ENCODE data around the gene U2AF1L4.

The U2AF1L4 gene

DNA sequence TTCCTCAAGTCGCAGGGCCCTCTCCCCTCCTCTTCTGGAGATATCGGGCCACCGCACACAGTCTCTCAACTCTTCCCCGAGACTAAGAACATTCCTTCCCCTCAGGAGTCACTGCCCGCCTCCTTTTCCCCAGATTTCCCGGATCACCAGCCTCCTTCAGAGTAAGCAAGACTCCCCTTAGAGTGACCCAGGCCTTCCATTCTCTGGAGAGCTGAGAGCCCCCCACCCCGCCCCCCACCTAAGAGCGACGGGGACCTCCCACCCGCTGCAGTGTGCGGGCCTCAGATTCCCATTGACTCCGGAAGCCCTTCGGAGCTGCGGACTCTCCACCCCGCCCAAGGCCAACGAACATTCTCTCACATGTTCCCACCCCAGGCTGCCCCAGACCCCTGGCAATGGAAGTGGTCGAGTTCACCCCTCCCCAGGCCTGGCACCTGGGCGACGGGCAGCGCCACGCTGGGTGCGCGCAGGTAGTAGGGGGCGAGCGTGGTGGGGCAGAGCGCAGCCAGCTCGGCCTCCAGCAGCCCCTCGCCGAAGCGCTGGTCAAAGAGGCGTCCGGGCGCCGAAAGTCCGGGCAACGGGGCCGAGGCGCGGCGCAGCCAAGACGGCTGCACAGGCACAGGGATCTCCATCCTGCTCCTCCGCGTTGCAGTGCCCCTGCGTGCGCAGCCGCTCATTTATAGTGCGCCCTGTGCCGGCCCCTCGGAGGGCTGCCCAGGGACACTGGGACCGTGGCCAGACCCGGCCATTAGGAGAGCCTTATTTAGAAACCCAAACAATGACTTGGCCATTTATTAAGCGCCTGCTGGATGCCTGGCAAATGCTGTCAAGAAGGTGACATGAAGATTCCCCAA, 11.4 kb upstream of the U2AF1L4 start, which contains the start of gene HSPB6:
Gene HSPB6, minus strand, starts transcription at position 653 of the 854 bp plus-strand sequence. Its CDS starts 21 bp downstream, at position 632.
- no peak for DNase-seq

DNA sequence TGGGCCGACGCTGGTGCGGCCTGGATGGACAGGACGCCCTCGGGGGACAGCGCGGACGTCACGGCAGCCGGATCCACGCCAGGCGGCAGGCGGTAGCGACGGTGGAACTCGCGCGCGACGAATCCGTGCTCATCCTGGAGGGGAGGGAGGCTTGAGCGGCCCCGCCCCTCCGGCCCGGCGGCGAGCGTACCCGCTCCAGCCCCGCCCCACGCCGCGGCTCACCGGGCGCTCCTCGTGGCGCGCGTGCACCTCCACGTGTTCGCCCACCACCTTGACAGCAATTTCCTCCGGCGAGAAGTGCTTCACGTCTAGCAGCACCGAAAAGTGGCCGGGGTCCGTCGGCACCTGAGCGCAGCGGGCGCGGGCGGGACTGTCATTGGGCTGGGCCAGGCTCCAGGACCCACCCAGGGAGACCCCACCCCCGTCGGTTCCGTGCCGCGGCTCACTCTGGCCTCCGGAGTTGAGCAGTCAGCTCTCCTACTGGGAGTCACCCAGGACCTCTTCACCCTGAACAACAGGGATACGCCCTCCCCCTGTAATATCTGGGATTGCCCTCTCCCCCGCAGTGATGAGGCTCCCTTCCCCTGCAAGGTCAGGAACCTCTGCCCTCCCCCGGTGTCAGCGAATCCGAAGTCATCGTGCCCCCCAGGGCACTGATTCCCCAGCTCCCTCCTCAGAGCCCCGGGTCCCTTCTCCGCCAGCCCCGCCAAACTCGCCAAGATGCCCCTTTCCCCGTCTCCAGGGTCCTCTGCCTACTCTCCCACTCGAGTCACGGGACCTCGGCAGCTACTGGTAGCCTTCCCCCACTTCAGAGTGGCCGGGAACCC, 10.5 kb upstream of the U2AF1L4 start:
- no peak for DNase-seq

DNA sequence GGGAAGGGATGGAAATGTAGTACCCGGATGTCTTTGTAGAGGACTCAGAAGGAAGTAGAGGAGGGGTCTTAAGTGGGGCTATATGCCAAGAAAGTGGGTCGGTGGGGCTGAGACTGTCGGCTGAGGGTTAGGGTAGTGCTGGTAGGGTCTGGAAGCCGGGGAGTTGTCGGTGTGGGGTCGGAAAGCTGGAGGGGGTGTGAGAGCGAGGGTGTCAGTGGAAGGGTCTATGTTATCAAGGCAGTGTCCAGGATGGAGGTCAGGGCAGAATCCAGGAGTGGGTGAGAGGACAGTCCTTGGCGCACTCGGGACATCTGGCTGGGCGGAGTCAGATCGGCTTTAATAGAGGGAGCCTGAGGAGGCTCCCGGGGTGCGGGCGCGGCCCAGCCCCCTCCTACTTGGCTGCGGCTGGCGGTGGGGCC, 9.9 kb upstream of the U2AF1L4 start:
- DNase-seq, result no peak

- DNase-seq, result no peak
Measured at GRCh38 chr19:35754370-35755130, 9.3 kb upstream of the U2AF1L4 start.

DNA sequence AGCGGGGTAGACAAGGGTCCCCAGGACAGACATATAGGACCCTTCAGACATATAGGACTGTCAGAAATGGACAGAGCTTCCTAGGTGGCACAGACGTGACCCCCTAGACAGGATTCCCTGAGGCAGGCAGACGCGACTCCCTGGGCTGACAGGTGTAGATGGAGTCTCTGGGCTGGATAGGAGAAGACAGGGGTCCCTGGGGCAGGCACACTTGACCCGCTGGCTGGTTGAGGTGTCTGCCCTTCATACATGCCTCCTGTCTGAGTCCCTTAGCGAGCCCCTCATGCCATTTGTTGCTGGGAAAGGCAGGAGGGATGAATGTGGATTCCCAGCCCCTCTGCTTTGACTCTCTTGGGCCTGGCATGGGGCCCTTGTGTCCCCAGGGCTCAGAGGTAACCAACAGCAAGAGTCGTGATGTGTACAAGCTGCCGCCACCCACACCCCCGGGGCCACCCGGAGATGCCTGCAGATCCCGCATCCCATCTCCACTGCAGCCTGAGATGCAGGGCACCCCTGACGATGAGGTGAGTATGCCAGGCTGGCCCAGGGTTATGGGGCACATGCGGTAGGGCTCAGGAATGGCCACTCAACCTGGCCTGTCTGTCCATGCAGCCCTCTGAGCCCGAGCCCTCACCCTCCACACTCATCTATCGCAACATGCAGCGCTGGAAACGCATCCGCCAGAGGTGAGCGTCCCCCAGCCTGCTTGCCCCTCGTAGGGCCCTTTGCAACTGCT, 8.6 kb upstream of the U2AF1L4 start:
- no peak for DNase-seq

DNA sequence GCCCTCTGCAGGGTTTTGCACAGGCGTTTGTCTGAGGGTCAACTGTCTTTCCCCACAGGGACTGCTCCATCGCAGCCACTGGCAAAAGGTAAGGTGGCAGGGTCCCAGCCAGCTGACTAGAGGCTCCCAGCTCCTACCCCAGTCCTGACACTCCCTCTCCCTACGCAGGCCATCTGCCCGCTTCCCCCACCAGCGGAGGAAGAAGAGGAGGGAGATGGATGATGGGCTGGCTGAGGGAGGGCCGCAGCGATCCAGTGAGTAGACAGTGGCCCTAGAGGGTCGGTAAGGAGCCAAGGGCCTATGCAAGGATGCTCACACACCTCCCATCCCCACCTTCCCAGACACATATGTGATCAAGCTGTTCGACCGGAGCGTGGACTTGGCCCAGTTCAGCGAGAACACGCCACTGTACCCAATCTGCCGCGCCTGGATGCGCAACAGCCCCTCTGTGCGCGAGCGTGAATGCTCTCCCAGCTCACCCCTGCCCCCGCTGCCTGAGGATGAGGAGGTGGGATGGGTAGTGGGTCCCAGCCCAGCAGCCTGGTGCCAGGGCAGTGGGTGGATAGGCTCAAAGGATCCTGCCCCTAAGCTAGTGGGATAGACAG, 7.6 kb upstream of the U2AF1L4 start:
- DNase-seq, result no peak

DNA sequence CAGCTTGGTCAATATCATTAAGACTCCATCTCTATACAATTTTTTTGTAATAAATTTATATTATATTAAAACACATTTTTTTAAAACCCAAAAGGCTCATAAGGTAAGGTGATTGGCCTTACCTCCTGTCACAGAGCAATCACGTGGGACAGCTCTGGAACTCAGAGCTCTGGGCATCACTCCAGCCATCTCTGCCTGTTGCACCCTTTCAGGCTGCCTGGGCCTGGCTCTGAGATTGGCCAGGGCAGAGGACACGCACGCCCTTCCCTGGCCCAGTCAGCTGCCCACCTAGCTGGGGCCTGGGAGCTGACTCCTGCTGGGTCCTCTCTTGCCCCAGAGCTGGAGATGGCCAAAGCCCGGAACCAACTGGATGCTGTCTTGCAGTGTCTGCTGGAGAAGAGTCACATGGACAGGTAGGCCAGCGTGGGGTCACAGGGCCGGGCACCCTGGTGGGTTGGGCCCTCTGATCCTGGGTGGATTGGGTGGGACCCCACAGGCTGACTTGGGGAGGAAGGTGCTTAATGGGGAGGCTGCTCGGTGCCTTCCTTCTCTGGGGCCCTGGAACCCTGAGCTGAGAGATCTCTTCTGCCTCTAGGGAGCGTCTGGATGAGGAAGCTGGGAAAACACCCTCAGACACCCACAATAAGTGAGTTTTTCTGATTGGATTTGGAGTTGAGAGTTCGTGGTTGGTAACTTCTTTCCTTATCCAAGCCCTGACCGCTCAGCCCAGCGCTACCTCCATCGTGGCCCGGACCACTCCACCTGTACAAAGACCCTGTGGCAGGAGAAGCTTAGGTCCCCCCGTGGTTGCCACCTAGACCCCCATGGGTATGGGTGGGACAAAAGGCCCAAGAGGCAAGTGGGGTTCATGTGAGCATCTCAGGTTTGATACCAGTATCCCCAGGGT, 6.9 kb upstream of the U2AF1L4 start:
- DNase-seq, result no peak

GRCh38 chr19:35750167-35750566, 4.9 kb upstream of the U2AF1L4 start:
- DNase-seq, result no peak

GRCh38 chr19:35748106-35749020, 3.1 kb upstream of the U2AF1L4 start, which contains the start of gene LIN37:
LIN37 (plus strand) TSS chr19:35748576; CDS start chr19:35748725, 149 bp downstream.
- peak; percentile 98 for DNase-seq

- DNase-seq, result no peak
Measured at GRCh38 chr19:35746531-35746930, 1.3 kb upstream of the U2AF1L4 start.

GRCh38 chr19:35746087-35746462, 857 bp upstream of the U2AF1L4 start:
- no peak for DNase-seq

GRCh38 chr19:35744430-35745327, 539 bp downstream of the U2AF1L4 start:
- peak; percentile 93 for DNase-seq

DNA sequence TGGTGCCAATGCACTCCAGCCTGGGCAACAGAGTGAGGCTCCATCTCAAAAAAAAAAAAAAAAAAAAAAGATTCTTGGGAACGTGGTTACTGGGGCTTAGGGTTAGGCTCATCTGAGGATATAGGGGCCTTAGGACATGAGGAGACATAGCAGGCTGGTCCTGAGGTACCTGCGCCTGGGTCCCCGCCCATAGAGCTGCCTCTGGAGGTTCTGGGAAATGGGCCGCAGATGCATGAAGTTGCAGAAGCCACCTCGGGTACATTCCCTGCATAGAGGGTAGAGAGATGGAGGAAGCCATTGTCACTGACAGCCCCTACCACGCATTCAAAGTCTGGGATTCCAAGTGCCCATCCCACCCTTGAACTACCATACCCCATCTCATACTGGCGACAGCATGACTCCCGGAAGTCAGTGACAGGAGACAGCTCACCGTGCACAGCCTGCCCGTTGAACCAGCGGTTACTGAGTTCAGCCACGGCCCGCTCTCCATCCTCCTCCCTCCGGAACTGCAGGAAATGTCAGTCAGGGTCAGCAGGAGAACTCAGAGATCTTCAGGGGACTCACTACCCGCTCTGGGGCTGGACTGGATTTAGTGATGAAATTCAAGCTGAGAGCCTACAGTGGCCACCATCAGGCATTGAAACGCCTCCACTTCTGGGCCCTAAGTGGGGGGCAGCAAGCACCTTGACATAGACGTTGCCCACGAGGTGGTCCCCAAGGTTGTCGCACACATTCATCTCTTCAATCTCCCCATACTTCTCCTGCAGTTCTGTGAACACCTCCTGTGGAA, 1.4 kb downstream of the U2AF1L4 start:
- no peak for DNase-seq

DNA sequence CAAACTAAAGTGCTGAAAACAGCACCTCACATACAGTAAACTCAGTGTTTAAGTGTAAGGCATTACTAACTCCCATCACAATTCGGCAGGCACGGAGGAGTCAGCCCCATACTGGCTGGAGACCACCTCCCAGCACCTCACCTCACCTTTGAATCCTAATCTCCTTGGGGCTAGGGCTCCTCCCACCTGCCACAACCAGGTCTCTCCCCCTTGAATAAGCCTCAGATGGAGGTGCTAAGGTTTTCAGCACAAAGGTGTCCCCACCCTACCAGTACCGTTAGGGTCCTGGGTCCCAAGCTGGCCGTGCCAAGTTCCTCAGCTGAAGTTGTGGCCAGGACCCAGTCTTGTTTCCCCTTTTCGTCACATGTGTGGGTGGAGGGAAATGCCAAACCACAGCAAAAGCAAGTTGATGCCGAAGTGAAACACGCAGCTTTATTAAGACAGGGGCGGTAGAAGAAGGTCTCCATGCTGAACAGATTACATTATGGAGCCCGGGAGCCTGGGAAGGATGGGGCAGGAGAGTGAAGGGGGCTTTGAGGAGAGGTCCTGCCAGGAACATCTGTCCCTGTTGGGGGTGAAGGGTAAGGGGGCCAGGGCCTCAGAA, 3.0 kb downstream of the U2AF1L4 start, which contains the start of gene IGFLR1:
Gene IGFLR1, minus strand, starts transcription at position 332 of the 604 bp plus-strand sequence. CDS start 1,272 bp downstream, outside the sequence.
- no peak for DNase-seq

GRCh38 chr19:35741203-35741515, 4.1 kb downstream of the U2AF1L4 start:
- no peak for DNase-seq

- DNase-seq, result peak; percentile 96
Measured at GRCh38 chr19:35740423-35741202, 4.6 kb downstream of the U2AF1L4 start.

GRCh38 chr19:35740108-35740422, 5.2 kb downstream of the U2AF1L4 start:
- DNase-seq, result no peak

Measured in DMS79 (cell line).